ENCODE data around the gene DSCAML1. TPM values are rescaled to one million over a fixed set of nuclear protein-coding genes. Genes with fewer than 3 reads are reported as not detected.

Gene DSCAML1
- total RNA-seq, 4 donors from 2014 or later, result 0.29 to 29.1 (median 3.4) TPM

GRCh38 chr11:117525866-117526542 is 271.0 kb downstream of the DSCAML1 start:
- no peak overlapping the region for H3K4me3 ChIP-seq
- no peak overlapping the region for H3K27ac ChIP-seq
- intact Hi-C loops (cut with DNase I; ENCODE audit: low total_unique reads), result no loop called here
- no peaks in the 10 kb centered on the region for H3K27me3 ChIP-seq
- no peak for DNase-seq
- no peaks in the 10 kb centered on the region for H3K4me1 ChIP-seq
- H3K9me3 ChIP-seq, result no peaks in the 10 kb centered on the region
- TF ChIP-seq CTCF (IDR thresholded peaks at IDR 0.05) (no peak), POLR2A (IDR thresholded peaks at IDR 0.05) (no peak)
- no peaks in the 10 kb centered on the region for H3K36me3 ChIP-seq

GRCh38 chr11:117524468-117525183 is 272.4 kb downstream of the DSCAML1 start:
- Histone ChIP-seq H3K4me1 (no peaks in the 10 kb centered on the region), H3K27me3 (no peaks in the 10 kb centered on the region), H3K36me3 (no peaks in the 10 kb centered on the region), H3K27ac (no peak overlapping the region), H3K9me3 (no peaks in the 10 kb centered on the region), H3K4me3 (no peak overlapping the region)
- TF ChIP-seq CTCF (IDR thresholded peaks at IDR 0.05) (no peak), POLR2A (IDR thresholded peaks at IDR 0.05) (no peak)
- intact Hi-C loops (cut with DNase I; ENCODE audit: low total_unique reads), result no loop called here
- no peak for DNase-seq

GRCh38 chr11:117523680-117524079 is 273.3 kb downstream of the DSCAML1 start:
- no peak for TF ChIP-seq CTCF (IDR thresholded peaks at IDR 0.05)
- no peak for TF ChIP-seq POLR2A (IDR thresholded peaks at IDR 0.05)
- no peaks in the 10 kb centered on the region for H3K4me1 ChIP-seq
- no peaks in the 10 kb centered on the region for H3K9me3 ChIP-seq
- no peak overlapping the region for H3K27ac ChIP-seq
- no peak overlapping the region for H3K4me3 ChIP-seq
- no peaks in the 10 kb centered on the region for H3K27me3 ChIP-seq
- intact Hi-C loops (cut with DNase I; ENCODE audit: low total_unique reads), result no loop called here
- DNase-seq, result no peak
- H3K36me3 ChIP-seq, result no peaks in the 10 kb centered on the region

- no peak for TF ChIP-seq POLR2A (IDR thresholded peaks at IDR 0.05)
- TF ChIP-seq CTCF (IDR thresholded peaks at IDR 0.05), result no peak
- intact Hi-C loops (cut with DNase I; ENCODE audit: low total_unique reads), result no loop called here
- no peaks in the 10 kb centered on the region for H3K4me1 ChIP-seq
- H3K36me3 ChIP-seq, result no peaks in the 10 kb centered on the region
- no peaks in the 10 kb centered on the region for H3K9me3 ChIP-seq
- DNase-seq, result no peak
- no peak overlapping the region for H3K4me3 ChIP-seq
- H3K27me3 ChIP-seq, result no peaks in the 10 kb centered on the region
- no peak overlapping the region for H3K27ac ChIP-seq
Observed at GRCh38 chr11:117521974-117522373, 275.0 kb downstream of the DSCAML1 start.

GRCh38 chr11:117520966-117521365 is 276.1 kb downstream of the DSCAML1 start:
- intact Hi-C loops (cut with DNase I; ENCODE audit: low total_unique reads), result no loop called here
- TF ChIP-seq POLR2A (IDR thresholded peaks at IDR 0.05), result no peak
- no peak overlapping the region for H3K27ac ChIP-seq
- DNase-seq, result no peak
- H3K9me3 ChIP-seq, result no peaks in the 10 kb centered on the region
- H3K27me3 ChIP-seq, result no peaks in the 10 kb centered on the region
- H3K4me3 ChIP-seq, result no peak overlapping the region
- H3K4me1 ChIP-seq, result no peaks in the 10 kb centered on the region
- H3K36me3 ChIP-seq, result no peaks in the 10 kb centered on the region

Measured in uterus (tissue), 4 donors.